Esophagus squamous epithelium (tissue), 4 donors: ENCODE results near the gene CAPN11.

Experiments used
- POLR2A ChIP-seq, 4 donors: fragments of 450-650 bp; IDR thresholded peaks; one replicate each; pipeline ENCODE4 v1.6.1; 2017; ENCODE audit warnings: antibody characterized with exemption in 4 of 4, mild to moderate bottlenecking in 4 of 4, moderate library complexity in 3 of 4
- TF ChIP-seq, protein P1 (sequence below), 6 experiments: fragments of 450-650 bp in 4 of 6; fragments of 200-600 bp in 2 of 6; sonication (generic) in 2 of 6; IDR thresholded peaks; one replicate each; pipeline ENCODE4 v1.5.1; 2016 to 2019; ENCODE audit warnings: antibody characterized with exemption in 6 of 6, mild to moderate bottlenecking in 4 of 6, moderate library complexity in 4 of 6

DNA sequence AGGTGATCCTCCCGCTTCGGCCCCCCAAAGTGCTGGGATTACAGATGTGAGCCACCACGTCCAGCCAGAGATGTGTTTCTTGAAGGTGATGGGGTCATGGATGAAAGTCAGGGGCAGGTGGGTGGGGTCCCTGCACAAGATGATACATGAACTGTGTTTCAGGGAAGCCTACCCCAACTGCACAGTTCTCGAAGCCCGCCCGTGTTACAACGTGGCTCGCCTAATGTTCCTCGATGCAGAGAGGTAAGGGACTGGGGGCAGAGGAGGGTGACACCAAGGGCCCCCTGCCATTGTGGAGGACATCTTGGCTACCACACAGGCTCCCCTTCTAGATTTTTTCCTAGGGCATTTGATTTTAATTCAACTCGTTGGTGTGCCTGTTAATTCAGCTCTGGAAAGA, 11.9 kb upstream of the CAPN11 start:
- TF ChIP-seq POLR2A (IDR thresholded peaks at IDR 0.05): no peak
- TF ChIP-seq, protein P1, sequence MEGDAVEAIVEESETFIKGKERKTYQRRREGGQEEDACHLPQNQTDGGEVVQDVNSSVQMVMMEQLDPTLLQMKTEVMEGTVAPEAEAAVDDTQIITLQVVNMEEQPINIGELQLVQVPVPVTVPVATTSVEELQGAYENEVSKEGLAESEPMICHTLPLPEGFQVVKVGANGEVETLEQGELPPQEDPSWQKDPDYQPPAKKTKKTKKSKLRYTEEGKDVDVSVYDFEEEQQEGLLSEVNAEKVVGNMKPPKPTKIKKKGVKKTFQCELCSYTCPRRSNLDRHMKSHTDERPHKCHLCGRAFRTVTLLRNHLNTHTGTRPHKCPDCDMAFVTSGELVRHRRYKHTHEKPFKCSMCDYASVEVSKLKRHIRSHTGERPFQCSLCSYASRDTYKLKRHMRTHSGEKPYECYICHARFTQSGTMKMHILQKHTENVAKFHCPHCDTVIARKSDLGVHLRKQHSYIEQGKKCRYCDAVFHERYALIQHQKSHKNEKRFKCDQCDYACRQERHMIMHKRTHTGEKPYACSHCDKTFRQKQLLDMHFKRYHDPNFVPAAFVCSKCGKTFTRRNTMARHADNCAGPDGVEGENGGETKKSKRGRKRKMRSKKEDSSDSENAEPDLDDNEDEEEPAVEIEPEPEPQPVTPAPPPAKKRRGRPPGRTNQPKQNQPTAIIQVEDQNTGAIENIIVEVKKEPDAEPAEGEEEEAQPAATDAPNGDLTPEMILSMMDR (IDR thresholded peaks at IDR 0.05): no peak
